Measurements from ENCODE around the gene PTP4A2. TPM values are rescaled to one million over a fixed set of nuclear protein-coding genes. Genes with fewer than 3 reads are reported as not detected.

The PTP4A2 gene
- total and polyA plus RNA-seq, 2 of the 13 experiments (the other 11 are each of a cell fraction or from before 2014, with no cell fraction given), result 173 to 225 TPM

- WGBS (ENCODE audit: low lambda C conversion rate), result 20% methylated on average over 6 of the region's 6 CpGs
- H3K4me2 ChIP-seq (ENCODE audit: low read depth, low read length), result 0 out of 2 replicates have a peak overlapping the region, but pooled peaks have one; percentile 20
- no peaks in the 10 kb centered on the region for H3K79me2 ChIP-seq (ENCODE audit: insufficient read depth, low read length)
- peaks cover 0 to 4% of the 10 kb centered on the region in 2 experiments; a peak in 2 of 5 replicates for H3K27me3 ChIP-seq (ENCODE audit: control insufficient read depth in 1 of 2, insufficient read depth in 2 of 2, low read length in 2 of 2)
- H3K4me1 ChIP-seq (ENCODE audit: insufficient read depth, low read length), result peaks cover 7% of the 10 kb centered on the region; the same call in 1 of the 2 replicates
- FAIRE-seq (no peak), DNase-seq (ENCODE audit: low spot score) (peak; percentile 41), ATAC-seq (peak; percentile 88)
- POLR2A ChIA-PET, result no interaction called here
- no peaks in the 10 kb centered on the region for H4K20me1 ChIP-seq (ENCODE audit: insufficient read depth, low read length)
- intact Hi-C loops (cut with micrococcal nuclease; ENCODE audit: unreplicated experiment), result no loop called here
- CTCF ChIA-PET (ENCODE audit: low intra/inter-chr PET ratio, low total read pairs), result interaction anchor here (1.2 kb wide), 1 partner anchor 86 kb away, joined by 3 read pairs; no protein-coding TSS in a partner anchor
- in situ Hi-C loops (cut with HindIII; ENCODE audit: extremely low pct_ligation_motif_present, low pct_unique_long_range_greater_than_20kb), result no loop called here
- H3K9ac ChIP-seq (ENCODE audit: insufficient read depth, low read depth, low read length), result no peak overlapping the region
- H2AFZ ChIP-seq (ENCODE audit: low read length), result no peak overlapping the region
- H3K4me3 ChIP-seq (replicated peaks in 1 of 3; ENCODE audit: insufficient read depth in 1 of 3, low read depth in 2 of 3, low read length in 3 of 3), result no peak overlapping the region
- no TSS peak for BruUV-seq (replicated peaks)
- H3K27ac ChIP-seq (ENCODE audit: extremely low read length, insufficient read depth, low read length), result no peak overlapping the region
- no peaks in the 10 kb centered on the region for H3K9me3 ChIP-seq (ENCODE audit: low read length)
- TF ChIP-seq CEBPB (IDR thresholded peaks at IDR 0.05; ENCODE audit: borderline replicate concordance, low read depth, low read length), result peak; percentile 66
- no peak for TF ChIP-seq ZNF614 (CRISPR knock-in tag; IDR thresholded peaks at IDR 0.05; ENCODE audit: borderline replicate concordance)
- no peak for TF ChIP-seq ZNF292 (CRISPR knock-in tag; IDR thresholded peaks at IDR 0.05; ENCODE audit: borderline replicate concordance, low read depth)
- TF ChIP-seq E2F2 (CRISPR knock-in tag; IDR thresholded peaks at IDR 0.05; ENCODE audit: borderline replicate concordance), result no peak
- TF ChIP-seq PAWR (CRISPR knock-in tag; IDR thresholded peaks at IDR 0.05; ENCODE audit: borderline replicate concordance), result no peak
- TF ChIP-seq STAG1 (CRISPR knock-in tag; IDR thresholded peaks at IDR 0.05), result peak; percentile 46
- TF ChIP-seq ZNF652 (CRISPR knock-in tag; IDR thresholded peaks at IDR 0.05; ENCODE audit: borderline replicate concordance, low read depth), result no peak
- TF ChIP-seq ZBTB1 (CRISPR knock-in tag; IDR thresholded peaks at IDR 0.05; ENCODE audit: borderline replicate concordance), result no peak
- TF ChIP-seq ZSCAN9 (CRISPR knock-in tag; IDR thresholded peaks at IDR 0.05; ENCODE audit: borderline replicate concordance), result no peak
- TF ChIP-seq DRAP1 (CRISPR knock-in tag; IDR thresholded peaks at IDR 0.05), result no peak
- peak; percentile 50 for TF ChIP-seq CTCF (CRISPR knock-in tag; IDR thresholded peaks at IDR 0.05)
- no peak for TF ChIP-seq RAD51 (IDR thresholded peaks at IDR 0.05; ENCODE audit: borderline replicate concordance)
- TF ChIP-seq SMC3 (IDR thresholded peaks at IDR 0.05; ENCODE audit: low read length), result peak; percentile 31; the same call in 1 of the 2 replicates
- TF ChIP-seq KMT2B (CRISPR knock-in tag; IDR thresholded peaks at IDR 0.05), result no peak
- TF ChIP-seq ZNF644 (CRISPR knock-in tag; IDR thresholded peaks at IDR 0.05; ENCODE audit: low read depth), result no peak
- no peak for TF ChIP-seq RFX1 (IDR thresholded peaks at IDR 0.05)
- no peak for TF ChIP-seq ZNF674 (CRISPR knock-in tag; IDR thresholded peaks at IDR 0.05; ENCODE audit: low read depth)
- TF ChIP-seq ZFP36L2 (CRISPR knock-in tag; IDR thresholded peaks at IDR 0.05), result no peak
- H3K36me3 ChIP-seq (replicated peaks in 1 of 2; ENCODE audit: control insufficient read depth in 1 of 2, insufficient read depth in 2 of 2, low read length in 2 of 2), result no peaks in the 10 kb centered on the region
These were observed 39.4 kb upstream of the PTP4A2 start for GRCh38 chr1:31977385-31978131.

All from HepG2 (cell line).